ENCODE data around the gene FOXB2.

GRCh38 chr9:77018969-77019235, 553 bp upstream of the FOXB2 start:
- TF ChIP-seq, protein P1, sequence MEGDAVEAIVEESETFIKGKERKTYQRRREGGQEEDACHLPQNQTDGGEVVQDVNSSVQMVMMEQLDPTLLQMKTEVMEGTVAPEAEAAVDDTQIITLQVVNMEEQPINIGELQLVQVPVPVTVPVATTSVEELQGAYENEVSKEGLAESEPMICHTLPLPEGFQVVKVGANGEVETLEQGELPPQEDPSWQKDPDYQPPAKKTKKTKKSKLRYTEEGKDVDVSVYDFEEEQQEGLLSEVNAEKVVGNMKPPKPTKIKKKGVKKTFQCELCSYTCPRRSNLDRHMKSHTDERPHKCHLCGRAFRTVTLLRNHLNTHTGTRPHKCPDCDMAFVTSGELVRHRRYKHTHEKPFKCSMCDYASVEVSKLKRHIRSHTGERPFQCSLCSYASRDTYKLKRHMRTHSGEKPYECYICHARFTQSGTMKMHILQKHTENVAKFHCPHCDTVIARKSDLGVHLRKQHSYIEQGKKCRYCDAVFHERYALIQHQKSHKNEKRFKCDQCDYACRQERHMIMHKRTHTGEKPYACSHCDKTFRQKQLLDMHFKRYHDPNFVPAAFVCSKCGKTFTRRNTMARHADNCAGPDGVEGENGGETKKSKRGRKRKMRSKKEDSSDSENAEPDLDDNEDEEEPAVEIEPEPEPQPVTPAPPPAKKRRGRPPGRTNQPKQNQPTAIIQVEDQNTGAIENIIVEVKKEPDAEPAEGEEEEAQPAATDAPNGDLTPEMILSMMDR (IDR thresholded peaks at IDR 0.05), result no peak
- no peak for TF ChIP-seq POLR2A (IDR thresholded peaks at IDR 0.05; ENCODE audit: low read depth)
- TF ChIP-seq POLR2AphosphoS5 (IDR thresholded peaks at IDR 0.05), result no peak
- no peak for TF ChIP-seq EP300 (IDR thresholded peaks at IDR 0.05)
